ENCODE data around the gene CCDC150. TPM values are rescaled to one million over a fixed set of nuclear protein-coding genes. Genes with fewer than 3 reads are reported as not detected.
"Not testable (repeated sequence)": the region's sequence is repeated elsewhere in the genome, so short reads cannot be mapped to it uniquely, and the experiment has no call there.

The CCDC150 gene
- total RNA-seq, 2 experiments from 2014 or later: 29.7 to 40.8 TPM

GRCh38 chr2:196679368-196679767, 39.9 kb downstream of the CCDC150 start:
- peaks cover 11% of the 10 kb centered on the region for H3K36me3 ChIP-seq (ENCODE audit: insufficient read depth, low read length)
- no TSS peak for BruUV-seq (replicated peaks)
- no peak overlapping the region for H2AFZ ChIP-seq (ENCODE audit: low read length)
- intact Hi-C loops (cut with micrococcal nuclease; ENCODE audit: unreplicated experiment): no loop called here
- no peaks in the 10 kb centered on the region for H3K9me2 ChIP-seq (ENCODE audit: insufficient read depth, low read length)
- CTCF ChIA-PET (ENCODE audit: unreplicated experiment): no interaction called here
- no peak overlapping the region for H3K4me3 ChIP-seq (ENCODE audit: low read depth, low read length, poor library complexity, severe bottlenecking)
- H3K79me2 ChIP-seq (ENCODE audit: insufficient read depth, low read depth, low read length): no peaks in the 10 kb centered on the region
- no peaks in the 10 kb centered on the region for H4K20me1 ChIP-seq (ENCODE audit: insufficient read depth, low read length)
- TF ChIP-seq EZH2phosphoT487 (IDR thresholded peaks at IDR 0.05; ENCODE audit: borderline replicate concordance, low read depth, low read length) (no peak), CTCF (conservative IDR thresholded peaks at IDR 0.05; ENCODE audit: low read length) (no peak)
- H3K4me2 ChIP-seq (ENCODE audit: low read length): no peak overlapping the region
- DNase-seq (ENCODE audit: low spot score): no peak
- POLR2A ChIA-PET: no interaction called here
- no peak overlapping the region for H3K27ac ChIP-seq (ENCODE audit: low read depth, low read length, poor library complexity, severe bottlenecking)
- no peaks in the 10 kb centered on the region for H3K9me3 ChIP-seq (ENCODE audit: low read length)
- H3K4me1 ChIP-seq (ENCODE audit: insufficient read depth, low read length, poor library complexity, severe bottlenecking): no peaks in the 10 kb centered on the region

- H2AFZ ChIP-seq (ENCODE audit: low read length): no peak overlapping the region
- H3K4me1 ChIP-seq (ENCODE audit: insufficient read depth, low read length, poor library complexity, severe bottlenecking): no peaks in the 10 kb centered on the region
- H3K4me2 ChIP-seq (ENCODE audit: low read length): no peak overlapping the region
- no peak overlapping the region for H3K4me3 ChIP-seq (ENCODE audit: low read depth, low read length, poor library complexity, severe bottlenecking)
- ChIA-PET POLR2A (interaction anchor here (0.9 kb wide), 1 partner anchor 48 kb away, joined by 3 read pairs; no protein-coding TSS in a partner anchor), CTCF (ENCODE audit: unreplicated experiment) (no interaction called here)
- H3K79me2 ChIP-seq (ENCODE audit: insufficient read depth, low read depth, low read length): no peaks in the 10 kb centered on the region
- TF ChIP-seq CTCF (conservative IDR thresholded peaks at IDR 0.05; ENCODE audit: low read length): no peak
- TF ChIP-seq EZH2phosphoT487 (IDR thresholded peaks at IDR 0.05; ENCODE audit: borderline replicate concordance, low read depth, low read length): no peak
- no peak overlapping the region for H3K27ac ChIP-seq (ENCODE audit: low read depth, low read length, poor library complexity, severe bottlenecking)
- no peaks in the 10 kb centered on the region for H4K20me1 ChIP-seq (ENCODE audit: insufficient read depth, low read length)
- no peaks in the 10 kb centered on the region; the same call in 1 of the 2 replicates for H3K9me3 ChIP-seq (ENCODE audit: low read length)
- intact Hi-C loops (cut with micrococcal nuclease; ENCODE audit: unreplicated experiment): no loop called here
- DNase-seq (ENCODE audit: low spot score): peak; percentile 1
- no TSS peak for BruUV-seq (replicated peaks)
- peaks cover 10% of the 10 kb centered on the region for H3K36me3 ChIP-seq (ENCODE audit: insufficient read depth, low read length)
- no peaks in the 10 kb centered on the region for H3K9me2 ChIP-seq (ENCODE audit: insufficient read depth, low read length)
These were observed 42.0 kb downstream of the CCDC150 start for GRCh38 chr2:196681510-196681909.

- BruUV-seq (replicated peaks): no TSS peak
- intact Hi-C loops (cut with micrococcal nuclease; ENCODE audit: unreplicated experiment): no loop called here
- Histone ChIP-seq H3K9me3 (ENCODE audit: low read length) (no peaks in the 10 kb centered on the region; the same call in 1 of the 2 replicates), H3K27ac (ENCODE audit: low read depth, low read length, poor library complexity, severe bottlenecking) (no peak overlapping the region), H3K79me2 (ENCODE audit: insufficient read depth, low read depth, low read length) (no peaks in the 10 kb centered on the region), H3K4me2 (ENCODE audit: low read length) (no peak overlapping the region), H3K9me2 (ENCODE audit: insufficient read depth, low read length) (no peaks in the 10 kb centered on the region), H2AFZ (ENCODE audit: low read length) (no peak overlapping the region), H3K36me3 (ENCODE audit: insufficient read depth, low read length) (peaks cover 3% of the 10 kb centered on the region), H4K20me1 (ENCODE audit: insufficient read depth, low read length) (no peaks in the 10 kb centered on the region), H3K4me3 (ENCODE audit: low read depth, low read length, poor library complexity, severe bottlenecking) (no peak overlapping the region), H3K4me1 (ENCODE audit: insufficient read depth, low read length, poor library complexity, severe bottlenecking) (no peaks in the 10 kb centered on the region)
- TF ChIP-seq EZH2phosphoT487 (IDR thresholded peaks at IDR 0.05; ENCODE audit: borderline replicate concordance, low read depth, low read length): no peak
- no peak for TF ChIP-seq CTCF (conservative IDR thresholded peaks at IDR 0.05; ENCODE audit: low read length)
- ChIA-PET CTCF (ENCODE audit: unreplicated experiment) (no interaction called here), POLR2A (interaction anchor here (0.8 kb wide), 1 partner anchor 205 kb away, joined by 3 read pairs; no protein-coding TSS in a partner anchor)
- no peak for DNase-seq (ENCODE audit: low spot score)
These were observed 46.3 kb downstream of the CCDC150 start for GRCh38 chr2:196685792-196686191.

GRCh38 chr2:196686737-196687136, 47.2 kb downstream of the CCDC150 start:
- H3K4me1 ChIP-seq (ENCODE audit: insufficient read depth, low read length, poor library complexity, severe bottlenecking); H3K4me2 ChIP-seq (ENCODE audit: low read length); H3K9me3 ChIP-seq (ENCODE audit: low read length); H3K79me2 ChIP-seq (ENCODE audit: insufficient read depth, low read depth, low read length); intact Hi-C loops (cut with micrococcal nuclease; ENCODE audit: unreplicated experiment); H3K9me2 ChIP-seq (ENCODE audit: insufficient read depth, low read length); BruUV-seq (replicated peaks); DNase-seq (ENCODE audit: low spot score); H4K20me1 ChIP-seq (ENCODE audit: insufficient read depth, low read length); H3K36me3 ChIP-seq (ENCODE audit: insufficient read depth, low read length); CTCF ChIA-PET (ENCODE audit: unreplicated experiment); H3K27ac ChIP-seq (ENCODE audit: low read depth, low read length, poor library complexity, severe bottlenecking); H2AFZ ChIP-seq (ENCODE audit: low read length); H3K4me3 ChIP-seq (ENCODE audit: low read depth, low read length, poor library complexity, severe bottlenecking): not testable (repeated sequence)
- POLR2A ChIA-PET: interaction anchor here (0.6 kb wide), 1 partner anchor 1027 kb away, joined by 3 read pairs; no protein-coding TSS in a partner anchor

Data from OCI-LY7 (cell line).